VCaP (cell line): ENCODE data around the gene ODAD3.

Experiments used
- H3K27ac ChIP-seq: fragments of 450-650 bp; 2 replicates; pipeline ENCODE4 v1.5.1; 2017
- TF ChIP-seq, protein P1 (sequence below): fragments of 450-650 bp; conservative IDR thresholded peaks from 2 replicates; pipeline ENCODE4 v1.5.1; 2017; ENCODE audit warnings: mild to moderate bottlenecking, moderate library complexity

ODAD3 gene

DNA sequence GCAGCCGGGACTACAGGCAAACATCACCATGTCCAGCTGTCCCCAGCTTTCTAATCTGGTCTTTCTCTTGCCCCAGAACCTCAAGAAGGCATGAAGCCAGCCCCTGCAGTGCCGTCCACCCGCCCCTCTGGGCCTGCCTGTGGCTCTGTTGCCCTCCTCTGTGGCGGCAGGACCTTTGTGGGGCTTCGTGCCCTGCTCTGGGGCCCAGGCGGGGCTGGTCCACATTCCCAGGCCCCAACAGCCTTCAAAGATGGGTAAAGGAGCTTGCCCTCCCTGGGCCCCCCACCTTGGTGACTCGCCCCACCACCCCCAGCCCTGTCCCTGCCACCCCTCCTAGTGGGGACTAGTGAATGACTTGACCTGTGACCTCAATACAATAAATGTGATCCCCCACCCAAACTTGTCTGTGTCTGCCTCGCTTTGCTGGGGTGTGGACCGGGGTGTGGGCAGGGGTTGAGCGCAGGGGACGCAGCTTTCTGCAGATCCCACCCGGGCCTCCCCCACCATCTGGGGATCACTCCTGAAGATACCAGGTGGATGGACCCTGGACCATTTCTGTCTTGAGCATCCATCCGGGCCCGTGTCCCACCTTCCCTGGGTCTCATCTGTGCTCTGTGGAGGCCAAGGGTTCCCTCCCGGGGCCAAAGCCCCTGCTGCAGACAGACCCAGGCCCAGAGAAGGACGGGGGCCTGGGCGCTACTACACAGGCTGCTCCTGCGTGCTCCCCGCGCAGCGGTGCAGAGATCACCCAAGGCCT lies 15.8 kb upstream of the ODAD3 start:
- TF ChIP-seq, protein P1, sequence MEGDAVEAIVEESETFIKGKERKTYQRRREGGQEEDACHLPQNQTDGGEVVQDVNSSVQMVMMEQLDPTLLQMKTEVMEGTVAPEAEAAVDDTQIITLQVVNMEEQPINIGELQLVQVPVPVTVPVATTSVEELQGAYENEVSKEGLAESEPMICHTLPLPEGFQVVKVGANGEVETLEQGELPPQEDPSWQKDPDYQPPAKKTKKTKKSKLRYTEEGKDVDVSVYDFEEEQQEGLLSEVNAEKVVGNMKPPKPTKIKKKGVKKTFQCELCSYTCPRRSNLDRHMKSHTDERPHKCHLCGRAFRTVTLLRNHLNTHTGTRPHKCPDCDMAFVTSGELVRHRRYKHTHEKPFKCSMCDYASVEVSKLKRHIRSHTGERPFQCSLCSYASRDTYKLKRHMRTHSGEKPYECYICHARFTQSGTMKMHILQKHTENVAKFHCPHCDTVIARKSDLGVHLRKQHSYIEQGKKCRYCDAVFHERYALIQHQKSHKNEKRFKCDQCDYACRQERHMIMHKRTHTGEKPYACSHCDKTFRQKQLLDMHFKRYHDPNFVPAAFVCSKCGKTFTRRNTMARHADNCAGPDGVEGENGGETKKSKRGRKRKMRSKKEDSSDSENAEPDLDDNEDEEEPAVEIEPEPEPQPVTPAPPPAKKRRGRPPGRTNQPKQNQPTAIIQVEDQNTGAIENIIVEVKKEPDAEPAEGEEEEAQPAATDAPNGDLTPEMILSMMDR: no peak
- H3K27ac ChIP-seq: no peak overlapping the region

DNA sequence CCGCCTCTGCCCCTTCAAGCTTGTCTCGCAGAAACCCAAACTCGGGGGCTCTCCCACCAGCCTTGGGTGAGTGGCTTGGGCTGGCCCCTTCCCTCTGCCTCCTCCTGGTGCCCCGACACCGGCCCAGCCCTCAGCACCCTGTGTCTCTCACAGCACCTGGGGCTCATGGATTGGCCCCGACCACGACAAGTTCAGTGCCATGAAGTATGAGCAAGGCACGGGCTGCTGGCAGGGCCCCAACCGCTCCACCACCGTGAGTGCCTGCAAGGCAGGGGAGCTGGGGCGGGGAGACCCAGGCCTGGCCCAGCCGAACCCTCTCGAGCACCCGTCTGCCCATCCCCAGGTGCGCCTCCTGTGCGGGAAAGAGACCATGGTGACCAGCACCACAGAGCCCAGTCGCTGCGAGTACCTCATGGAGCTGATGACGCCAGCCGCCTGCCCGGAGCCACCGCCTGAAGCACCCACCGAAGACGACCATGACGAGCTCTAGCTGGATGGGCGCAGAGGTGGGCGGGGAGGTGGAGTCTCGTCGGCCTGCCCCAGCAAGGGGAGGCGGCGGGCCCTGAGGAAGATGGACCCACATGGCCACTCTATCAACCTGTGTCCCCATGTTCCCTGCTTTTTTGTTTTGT lies 14.1 kb upstream of the ODAD3 start:
- H3K27ac ChIP-seq: no peak overlapping the region
- TF ChIP-seq, protein P1: no peak

DNA sequence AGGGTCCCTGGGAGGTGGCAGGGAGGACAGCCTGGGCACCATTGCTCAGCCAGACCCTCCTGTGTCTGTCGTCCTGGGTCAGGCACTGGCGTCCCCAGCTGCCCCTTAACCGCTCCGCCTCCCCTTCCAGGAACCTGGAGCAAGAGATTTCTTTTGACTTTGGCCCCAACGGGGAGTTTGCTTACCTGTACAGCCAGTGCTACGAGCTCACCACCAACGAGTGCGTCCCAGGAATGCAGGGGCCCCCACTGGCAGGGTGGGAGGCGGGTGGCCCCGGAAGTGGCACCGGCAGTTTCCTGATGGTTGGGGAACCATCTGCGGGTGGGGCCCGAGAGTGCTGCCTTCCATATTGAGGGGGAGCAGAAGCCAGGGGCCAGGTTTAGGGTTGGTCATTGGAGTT lies 13.5 kb upstream of the ODAD3 start:
- TF ChIP-seq, protein P1: no peak
- H3K27ac ChIP-seq: no peak overlapping the region

DNA sequence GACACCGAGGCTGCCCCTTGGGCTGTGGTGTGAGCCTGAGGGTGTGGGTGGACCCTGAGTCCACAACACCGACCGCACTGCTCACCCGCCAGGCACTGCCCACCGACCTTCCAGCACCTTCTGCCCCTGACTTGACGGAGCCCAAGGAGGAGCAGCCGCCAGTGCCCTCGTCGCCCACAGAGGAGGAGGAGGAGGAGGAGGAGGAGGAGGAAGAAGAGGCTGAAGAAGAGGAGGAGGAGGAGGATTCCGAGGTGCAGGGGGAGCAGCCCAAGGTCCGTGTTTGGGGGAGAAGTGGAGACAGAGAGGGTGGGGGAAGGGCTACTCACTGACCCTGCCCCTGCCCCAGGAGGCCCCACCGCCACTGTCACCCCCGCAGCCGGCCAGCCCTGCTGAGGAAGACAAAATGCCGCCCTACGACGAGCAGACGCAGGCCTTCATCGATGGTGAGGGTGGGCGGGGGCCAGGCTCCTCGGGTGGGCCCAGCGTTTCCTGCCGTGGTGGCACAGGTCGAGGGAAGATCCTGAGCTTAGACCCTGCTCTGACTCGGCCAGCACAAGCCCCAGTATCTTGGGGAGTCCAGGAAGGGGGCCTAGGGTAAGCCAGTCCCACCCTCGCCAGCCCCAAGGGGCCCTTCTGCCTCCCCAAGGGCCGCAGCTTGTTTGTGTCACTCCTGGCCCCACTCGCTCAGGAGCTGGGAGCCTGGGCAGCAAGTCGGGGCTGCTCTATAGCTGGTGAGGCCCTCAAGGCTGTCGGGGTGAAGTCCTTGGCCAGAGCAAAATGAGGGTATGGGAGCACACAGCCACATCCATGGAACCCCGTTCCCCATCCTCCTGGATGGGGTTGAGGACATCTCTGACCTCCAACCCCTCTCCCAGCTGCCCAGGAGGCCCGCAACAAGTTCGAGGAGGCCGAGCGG lies 12.7 kb upstream of the ODAD3 start:
- no peak overlapping the region for H3K27ac ChIP-seq
- TF ChIP-seq, protein P1: no peak

DNA sequence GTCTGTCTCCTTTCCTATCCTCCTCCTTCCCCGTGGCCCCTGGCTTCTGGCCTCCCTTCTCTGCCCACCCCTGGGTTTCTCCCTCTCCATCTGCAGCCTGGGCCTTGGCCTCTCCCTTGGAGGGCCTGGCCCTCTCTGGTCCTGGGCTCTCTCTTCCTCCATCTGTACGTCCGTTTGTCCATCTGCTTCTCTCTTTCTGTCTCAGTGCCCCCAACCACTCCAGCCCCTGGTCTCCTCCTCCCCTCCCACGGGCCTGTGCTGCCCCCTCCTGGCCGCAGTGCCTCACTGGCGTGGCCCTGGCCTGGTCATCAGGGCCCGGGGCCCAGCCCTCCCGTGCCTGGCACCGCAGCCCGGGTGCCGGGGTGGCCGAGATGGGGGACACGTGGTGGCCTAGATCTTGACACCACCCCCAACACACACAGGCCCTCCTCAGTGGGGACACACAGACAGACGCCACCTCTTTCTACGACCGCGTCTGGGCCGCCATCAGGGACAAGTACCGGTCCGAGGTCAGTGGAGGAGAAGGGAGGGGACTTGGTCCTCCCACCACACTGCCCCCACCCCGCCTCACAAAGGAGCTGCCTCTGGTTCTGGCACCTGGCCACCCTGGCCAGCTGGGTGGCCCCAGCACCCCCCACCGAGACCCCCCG lies 11.9 kb upstream of the ODAD3 start:
- TF ChIP-seq, protein P1: peak; percentile 86
- no peak overlapping the region for H3K27ac ChIP-seq

DNA sequence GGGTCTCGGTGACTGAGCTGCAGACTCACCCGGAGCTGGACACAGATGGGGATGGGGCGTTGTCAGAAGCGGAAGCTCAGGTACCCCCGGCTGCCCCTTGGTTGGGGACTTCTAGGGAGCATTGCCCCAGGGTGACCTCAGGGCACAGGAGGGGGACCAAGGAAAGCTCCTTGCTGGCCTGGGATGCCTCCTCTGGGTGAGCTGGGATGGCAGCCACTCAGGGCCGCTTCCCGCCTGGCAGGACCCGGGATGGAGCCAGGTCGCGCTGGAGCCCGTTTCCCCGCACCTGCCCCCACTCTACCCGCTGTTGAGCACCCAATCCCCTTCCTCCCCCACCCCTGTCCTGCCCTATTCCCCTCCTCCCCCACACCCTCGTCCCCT lies 11.3 kb upstream of the ODAD3 start:
- no peak overlapping the region for H3K27ac ChIP-seq
- TF ChIP-seq, protein P1: no peak
